Measurements from ENCODE around the gene GLTP.

GLTP gene

GRCh38 chr12:109840305-109841074, 39.9 kb downstream of the GLTP start:
- no peak for DNase-seq

- DNase-seq, result no peak
Measured at GRCh38 chr12:109839444-109839843, 40.9 kb downstream of the GLTP start.

- no peak for DNase-seq
Measured at GRCh38 chr12:109836916-109837315, 43.4 kb downstream of the GLTP start.

GRCh38 chr12:109835827-109836226, 44.5 kb downstream of the GLTP start:
- DNase-seq, result no peak

GRCh38 chr12:109833307-109834189, 46.8 kb downstream of the GLTP start, which contains the start of gene TRPV4:
TSS of gene TRPV4 (minus strand) at chr12:109833398. CDS start at chr12:109814796, 18,602 bp downstream.
- DNase-seq, result no peak

GRCh38 chr12:109832541-109833306, 47.6 kb downstream of the GLTP start:
- DNase-seq, result no peak

- no peak for DNase-seq
Measured at GRCh38 chr12:109831929-109832328, 48.4 kb downstream of the GLTP start.

GRCh38 chr12:109831365-109831764, 49.0 kb downstream of the GLTP start:
- DNase-seq, result no peak

GRCh38 chr12:109830718-109831117, 49.6 kb downstream of the GLTP start:
- DNase-seq, result no peak

GRCh38 chr12:109830267-109830666, 50.1 kb downstream of the GLTP start:
- DNase-seq, result no peak

GRCh38 chr12:109829667-109830066, 50.7 kb downstream of the GLTP start:
- no peak for DNase-seq

- no peak for DNase-seq
Measured at GRCh38 chr12:109828754-109829511, 51.4 kb downstream of the GLTP start.

GRCh38 chr12:109827566-109828550, 52.5 kb downstream of the GLTP start:
- DNase-seq, result no peak

GRCh38 chr12:109827080-109827479, 53.3 kb downstream of the GLTP start:
- DNase-seq, result no peak

- no peak for DNase-seq
Measured at GRCh38 chr12:109824731-109825130, 55.6 kb downstream of the GLTP start.

GRCh38 chr12:109822951-109823411, 57.4 kb downstream of the GLTP start:
- DNase-seq, result no peak

GRCh38 chr12:109822416-109822815, 57.9 kb downstream of the GLTP start:
- no peak for DNase-seq

GRCh38 chr12:109821968-109822367, 58.4 kb downstream of the GLTP start:
- DNase-seq, result no peak

GRCh38 chr12:109820816-109821381, 59.4 kb downstream of the GLTP start:
- DNase-seq, result no peak

- DNase-seq, result no peak
Measured at GRCh38 chr12:109818905-109819500, 61.3 kb downstream of the GLTP start.

Data from activated CD4-positive, alpha-beta T cell treated with anti-CD3 and anti-CD28 coated beads, Interleukin-10, Interleukin-2, amounts not matched to agents 100 ng/mL and 50 ng/mL, durations not matched to agents 16 hours and 8 hours (primary cell).